ENCODE data around the gene VGLL1.

VGLL1 gene

GRCh38 chrX:136555694-136556093, 23.7 kb downstream of the VGLL1 start:
- no peak for DNase-seq

- no peak for DNase-seq
Measured at GRCh38 chrX:136572030-136572429, 40.0 kb downstream of the VGLL1 start.

- DNase-seq, result no peak
Measured at GRCh38 chrX:136574548-136574947, 42.5 kb downstream of the VGLL1 start.

GRCh38 chrX:136577552-136577951, 45.5 kb downstream of the VGLL1 start:
- no peak for DNase-seq

- DNase-seq, result no peak
Measured at GRCh38 chrX:136580316-136580715, 48.3 kb downstream of the VGLL1 start.

- no peak for DNase-seq
Measured at GRCh38 chrX:136582624-136583023, 50.6 kb downstream of the VGLL1 start.

- DNase-seq, result no peak
Measured at GRCh38 chrX:136584545-136584944, 52.5 kb downstream of the VGLL1 start.

- no peak for DNase-seq
Measured at GRCh38 chrX:136585262-136585661, 53.2 kb downstream of the VGLL1 start.

- DNase-seq, result no peak
Measured at GRCh38 chrX:136585960-136586359, 53.9 kb downstream of the VGLL1 start.

- no peak for DNase-seq
Measured at GRCh38 chrX:136586386-136586785, 54.4 kb downstream of the VGLL1 start.

- DNase-seq, result no peak
Measured at GRCh38 chrX:136587532-136587931, 55.5 kb downstream of the VGLL1 start.

- no peak for DNase-seq
Measured at GRCh38 chrX:136588036-136588435, 56.0 kb downstream of the VGLL1 start.

GRCh38 chrX:136589966-136590365, 58.0 kb downstream of the VGLL1 start:
- DNase-seq, result no peak

GRCh38 chrX:136597356-136597755, 65.3 kb downstream of the VGLL1 start:
- no peak for DNase-seq

- no peak for DNase-seq
Measured at GRCh38 chrX:136597954-136598353, 65.9 kb downstream of the VGLL1 start.

- DNase-seq, result no peak
Measured at GRCh38 chrX:136598631-136599030, 66.6 kb downstream of the VGLL1 start.

GRCh38 chrX:136600059-136600458, 68.0 kb downstream of the VGLL1 start:
- no peak for DNase-seq
